Large intestine (tissue), 3 donors: ENCODE measurements around the gene C10orf95. TPM values are rescaled to one million over a fixed set of nuclear protein-coding genes. Genes with fewer than 3 reads are reported as not detected.

Experiments
- DNase-seq, 2 donors: peaks; one replicate each; pipeline versions ENCODE4 v3.0.0 to v3.0.0-alpha.2; 2013
- H3K27ac ChIP-seq: one replicate; pipeline ENCODE4 v1.5.1; 2013; ENCODE audit warnings: low read length
- H3K27me3 ChIP-seq: 2 replicates; pipeline ENCODE4 v1.6.1; 2013; ENCODE audit warnings: low read length; ENCODE audit not compliant: control insufficient read depth, insufficient read depth
- H3K36me3 ChIP-seq: 2 replicates; pipeline ENCODE4 v1.6.1; 2013; ENCODE audit warnings: low read length; ENCODE audit not compliant: control insufficient read depth, insufficient read depth
- H3K4me1 ChIP-seq: one replicate; pipeline ENCODE4 v1.6.1; 2013; ENCODE audit warnings: low read length; ENCODE audit not compliant: control insufficient read depth, insufficient read depth
- H3K4me3 ChIP-seq: one replicate; pipeline ENCODE4 v1.5.1; 2013; ENCODE audit warnings: low read length
- H3K9me3 ChIP-seq: one replicate; pipeline ENCODE4 v1.6.1; 2013; ENCODE audit warnings: mild to moderate bottlenecking, low read depth, low read length, moderate library complexity; ENCODE audit not compliant: control insufficient read depth
- whole genome bisulfite sequencing: methylation state at CpG from one replicate; pipeline ENCODE4 v1.1.5; 2013; ENCODE audit warnings: low lambda C conversion rate; ENCODE audit not compliant: insufficient coverage; 5-methylcytosine and 5-hydroxymethylcytosine counted together
- polyA plus RNA-seq: library from polyadenylated mRNA; unstranded; fragments of 120-200 nt; gene quantifications from one replicate; pipeline ENCODE4 v1.2.1, GENCODE V29; 2013

The C10orf95 gene
- polyA plus RNA-seq, 1 donor = 4.2 TPM

DNA sequence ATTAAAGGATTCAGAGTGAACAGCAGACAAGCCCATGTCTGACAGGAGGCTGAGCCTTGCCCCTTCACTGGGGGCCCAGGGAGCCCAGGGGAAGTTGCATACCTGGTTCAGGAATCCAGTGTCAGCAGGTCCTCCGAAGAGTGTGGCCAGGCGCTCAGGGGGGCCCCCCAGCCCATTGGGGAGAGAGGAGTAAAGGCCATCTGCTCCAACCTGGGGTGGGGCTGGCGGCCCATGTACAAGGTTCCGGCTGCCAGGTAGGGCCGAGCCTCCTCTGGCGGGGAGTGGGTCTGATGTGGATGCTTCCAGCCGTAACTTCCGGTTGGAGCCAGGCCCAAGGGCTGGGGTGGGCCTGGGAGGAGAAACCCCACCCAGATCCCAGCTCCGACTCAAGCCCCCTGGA, 35.1 kb downstream of the C10orf95 start:
- no CpG with 5 or more reads among the region's 9 CpGs for WGBS

DNA sequence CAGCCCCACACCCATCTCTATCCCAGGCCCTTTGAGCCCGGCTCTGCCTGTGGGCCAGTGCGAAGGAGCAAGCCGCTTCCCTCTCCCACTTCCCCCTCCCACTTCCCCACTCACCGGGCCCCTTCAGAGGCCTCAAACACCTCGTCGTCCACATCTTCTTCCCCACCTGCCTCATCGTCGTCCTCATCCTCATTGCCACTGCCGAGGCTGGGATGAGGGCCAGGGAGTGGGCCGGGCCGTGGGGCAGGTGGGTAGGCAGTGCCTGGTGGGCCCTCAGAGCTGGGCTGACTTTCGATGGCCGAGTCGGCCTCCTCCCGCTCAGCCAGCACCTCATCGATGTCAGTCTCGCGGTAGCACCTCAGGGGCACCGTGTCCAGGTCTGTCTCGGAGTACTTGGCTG, 36.6 kb downstream of the C10orf95 start:
- WGBS = no CpG with 5 or more reads among the region's 20 CpGs
- peaks cover 54% of the 10 kb centered on the region for H3K27me3 ChIP-seq
- H3K9me3 ChIP-seq = peaks cover 7% of the 10 kb centered on the region
- no peak for DNase-seq
- H3K4me1 ChIP-seq = peaks cover 45% of the 10 kb centered on the region
- peaks cover 2% of the 10 kb centered on the region for H3K36me3 ChIP-seq
- H3K4me3 ChIP-seq = peak overlapping the region; percentile 46
- no peak overlapping the region for H3K27ac ChIP-seq

More for the DNA sequence above, 35.1 kb downstream of the C10orf95 start:
- Histone ChIP-seq H3K9me3 (peaks cover 7% of the 10 kb centered on the region), H3K4me3 (peak overlapping the region; percentile 46), H3K36me3 (peaks cover 2% of the 10 kb centered on the region), H3K27ac (peak overlapping the region; percentile 88), H3K27me3 (peaks cover 39% of the 10 kb centered on the region), H3K4me1 (peaks cover 38% of the 10 kb centered on the region)
- peak; percentile 88 to 92 for DNase-seq

DNA sequence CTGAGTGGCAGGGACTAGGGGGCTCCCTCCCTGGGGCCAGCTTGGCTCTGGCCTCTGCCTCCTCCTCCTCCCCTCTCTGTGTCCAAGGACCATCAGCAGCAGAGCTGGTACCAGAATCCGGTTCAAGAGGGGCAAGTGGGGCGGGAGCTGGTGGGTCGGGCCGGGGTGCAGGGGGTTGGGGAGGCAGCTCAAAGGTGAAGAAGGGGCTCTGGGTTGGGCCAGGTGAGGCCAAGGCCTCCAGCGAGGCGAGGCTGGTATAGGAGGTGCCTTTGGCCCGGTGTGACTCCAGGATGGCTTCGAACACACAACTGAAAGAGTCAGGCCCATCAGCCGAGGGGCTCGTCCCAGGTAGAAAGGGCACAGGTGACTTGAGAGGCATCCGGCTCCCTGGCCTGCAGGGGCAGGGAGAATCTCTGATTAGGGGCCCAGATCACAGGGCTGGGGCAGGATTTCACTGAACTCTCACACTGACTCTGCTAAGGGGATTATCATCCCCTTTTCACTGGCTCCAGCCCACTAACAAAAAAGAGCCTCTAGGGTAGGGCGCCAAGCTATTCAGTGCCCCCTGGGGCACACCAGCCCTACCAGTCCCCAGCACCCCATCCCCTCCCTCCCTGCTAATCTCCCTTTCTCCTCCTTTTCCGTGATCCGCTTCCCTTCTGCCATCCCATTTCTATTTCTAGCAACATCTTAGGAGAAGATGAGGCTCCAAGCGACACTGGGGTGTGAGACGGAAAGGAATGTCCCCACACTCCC, 37.4 kb downstream of the C10orf95 start:
- DNase-seq = no peak
- peaks cover 2% of the 10 kb centered on the region for H3K36me3 ChIP-seq
- peaks cover 10% of the 10 kb centered on the region for H3K9me3 ChIP-seq
- H3K4me1 ChIP-seq = peaks cover 44% of the 10 kb centered on the region
- peaks cover 58% of the 10 kb centered on the region for H3K27me3 ChIP-seq
- peak overlapping the region; percentile 46 for H3K4me3 ChIP-seq
- H3K27ac ChIP-seq = no peak overlapping the region
- 78% methylated on average over 3 of the region's 16 CpGs for WGBS

DNA sequence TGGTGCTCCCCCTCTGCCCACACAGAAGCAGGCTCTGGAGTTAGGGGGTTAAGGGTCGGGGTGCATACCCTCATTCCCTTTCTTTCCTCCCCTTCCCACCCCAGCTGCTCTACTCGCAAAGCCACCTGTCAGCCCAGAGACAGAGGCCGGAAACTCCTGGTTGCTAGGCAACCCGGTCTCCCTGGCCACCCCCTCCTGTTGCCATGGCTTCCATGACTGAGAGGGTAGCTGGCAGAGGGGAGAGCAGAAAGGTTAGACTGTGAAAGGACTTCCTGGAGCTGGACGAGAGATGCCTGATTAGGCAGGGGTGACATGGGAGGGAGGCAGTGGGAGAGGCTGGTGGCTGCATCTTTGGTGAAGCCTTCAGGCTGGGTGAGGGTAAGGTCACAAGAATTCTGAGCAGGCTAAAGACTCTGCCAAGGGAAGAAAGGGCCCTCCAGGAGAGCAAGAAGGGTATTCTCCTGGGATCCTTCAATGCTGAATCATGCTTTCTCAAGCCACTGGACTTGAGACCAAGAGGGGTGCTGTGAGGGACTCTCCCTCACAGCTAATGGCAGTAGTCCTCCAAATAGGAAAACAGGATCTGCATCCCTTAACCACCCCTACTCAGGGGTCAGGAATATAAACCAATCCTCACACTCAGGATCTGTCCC, 38.2 kb downstream of the C10orf95 start:
- H3K27me3 ChIP-seq = peaks cover 58% of the 10 kb centered on the region
- peaks cover 42% of the 10 kb centered on the region for H3K4me1 ChIP-seq
- H3K9me3 ChIP-seq = peaks cover 8% of the 10 kb centered on the region
- H3K27ac ChIP-seq = no peak overlapping the region
- H3K4me3 ChIP-seq = no peak overlapping the region
- no CpG with 5 or more reads among the region's 5 CpGs for WGBS
- H3K36me3 ChIP-seq = peaks cover 2% of the 10 kb centered on the region
- DNase-seq = no peak

DNA sequence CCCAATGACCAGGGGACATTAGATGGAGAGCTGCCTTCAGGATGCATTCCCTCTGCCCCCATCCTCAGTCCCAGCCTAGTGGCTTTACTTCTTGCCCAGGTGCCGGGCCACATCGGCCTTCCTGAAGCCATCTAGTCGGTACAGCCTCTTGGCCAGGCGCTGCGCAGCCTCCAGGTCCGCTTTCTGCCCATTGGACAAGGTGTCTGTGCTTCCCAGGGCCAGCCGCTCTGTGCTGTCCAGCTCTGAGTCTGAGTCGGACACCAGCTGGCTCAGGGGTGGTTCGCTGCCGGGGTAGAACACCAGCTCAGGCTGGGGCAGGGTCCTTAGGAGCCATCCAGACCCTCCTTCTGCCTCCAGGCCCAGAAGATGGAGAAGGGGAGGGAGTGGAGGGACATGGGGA, 39.0 kb downstream of the C10orf95 start:
- peaks cover 2% of the 10 kb centered on the region for H3K36me3 ChIP-seq
- DNase-seq = no peak
- H3K4me3 ChIP-seq = no peak overlapping the region
- peaks cover 40% of the 10 kb centered on the region for H3K4me1 ChIP-seq
- H3K27ac ChIP-seq = no peak overlapping the region
- peaks cover 66% of the 10 kb centered on the region for H3K27me3 ChIP-seq
- peaks cover 8% of the 10 kb centered on the region for H3K9me3 ChIP-seq
- WGBS = no CpG with 5 or more reads among the region's 10 CpGs

DNA sequence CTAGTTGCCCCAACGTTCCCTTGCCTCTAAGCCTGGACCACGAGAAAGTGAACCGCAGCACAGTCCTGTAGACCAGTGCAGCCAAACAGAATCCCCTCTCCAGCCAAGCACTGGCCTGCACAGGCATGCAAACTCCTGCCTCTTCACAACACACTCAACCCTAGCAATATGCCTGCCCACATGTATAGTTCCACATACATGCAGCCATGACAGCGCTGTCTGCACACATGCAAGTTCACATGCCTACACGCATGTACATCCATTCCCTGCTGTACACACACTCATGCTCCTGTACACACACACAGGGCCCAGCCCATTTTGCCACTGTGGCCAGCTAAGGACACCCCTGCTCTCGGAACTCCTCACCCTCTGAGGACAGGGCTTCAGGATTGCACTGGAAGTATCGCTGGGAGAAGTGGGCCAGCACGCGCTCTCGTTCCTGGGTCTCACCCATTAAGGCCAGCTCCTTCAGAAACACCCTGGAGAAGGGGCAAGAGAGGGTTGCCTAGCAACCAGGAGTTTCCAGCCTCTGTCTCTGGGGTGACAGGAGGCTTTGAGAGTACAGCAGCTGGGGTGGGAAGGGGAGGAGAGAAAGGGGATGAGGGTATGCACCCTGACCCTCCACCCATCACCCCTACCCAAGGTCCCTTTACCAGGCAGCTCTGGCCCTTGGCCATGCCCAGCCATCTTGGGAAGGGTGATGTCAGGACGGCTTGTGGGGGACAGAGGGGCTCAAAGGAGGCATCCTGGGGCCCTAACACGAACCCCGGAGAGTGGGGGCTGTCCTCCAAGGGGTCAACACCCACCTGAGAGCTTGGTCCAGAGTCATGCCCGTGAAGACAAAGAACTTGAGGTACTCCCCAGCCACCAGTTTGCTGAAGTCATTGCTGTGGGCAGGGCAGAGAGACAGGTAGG, 39.7 kb downstream of the C10orf95 start:
- no CpG with 5 or more reads among the region's 14 CpGs for WGBS
- H3K27me3 ChIP-seq = peaks cover 64% of the 10 kb centered on the region
- peak overlapping the region; percentile 80 for H3K27ac ChIP-seq

DNA sequence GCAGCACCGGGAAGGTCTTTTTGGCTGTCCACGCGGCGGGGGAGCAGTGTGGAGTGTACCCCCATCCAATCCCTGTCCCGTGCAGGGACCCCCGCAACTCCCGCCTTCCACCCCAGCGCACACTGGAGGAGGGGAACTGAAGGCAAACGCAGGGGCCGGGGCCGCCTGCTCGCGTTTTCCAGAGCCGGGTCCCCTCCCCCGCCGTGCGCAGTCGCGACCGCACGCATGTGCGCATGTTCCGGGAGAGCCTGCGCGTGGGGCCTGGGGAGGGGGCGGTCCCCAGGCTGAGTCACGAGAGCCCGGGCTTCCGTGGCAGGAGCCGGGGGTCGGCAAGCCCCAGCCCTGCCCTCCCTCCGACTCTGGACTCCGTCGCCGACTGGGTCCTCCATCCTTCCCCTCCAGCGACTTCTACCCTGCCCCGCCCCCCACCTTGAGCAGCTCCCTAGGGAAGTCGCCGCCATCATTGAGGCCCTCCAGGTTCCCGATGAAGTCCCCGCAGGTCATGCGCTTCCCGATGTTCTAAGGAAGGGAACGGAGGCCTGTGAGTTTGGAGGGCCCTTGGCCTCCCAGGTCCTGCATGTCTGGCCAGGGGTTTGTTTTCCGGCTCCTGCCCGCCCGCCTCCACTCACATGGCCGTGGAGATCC, 40.8 kb downstream of the C10orf95 start:
- Histone ChIP-seq H3K4me3 (peak overlapping the region; percentile 49), H3K27me3 (peaks cover 64% of the 10 kb centered on the region), H3K9me3 (peaks cover 8% of the 10 kb centered on the region), H3K36me3 (peaks cover 2% of the 10 kb centered on the region), H3K27ac (peak overlapping the region; percentile 80), H3K4me1 (peaks cover 29% of the 10 kb centered on the region)
- no CpG with 5 or more reads among the region's 48 CpGs for WGBS
- peak in 1 of 2 donors; percentile 52 for DNase-seq

More for the DNA sequence above, 39.7 kb downstream of the C10orf95 start:
- DNase-seq = no peak
- Histone ChIP-seq H3K9me3 (peaks cover 8% of the 10 kb centered on the region), H3K36me3 (peaks cover 2% of the 10 kb centered on the region), H3K4me3 (no peak overlapping the region), H3K4me1 (peaks cover 33% of the 10 kb centered on the region)

DNA sequence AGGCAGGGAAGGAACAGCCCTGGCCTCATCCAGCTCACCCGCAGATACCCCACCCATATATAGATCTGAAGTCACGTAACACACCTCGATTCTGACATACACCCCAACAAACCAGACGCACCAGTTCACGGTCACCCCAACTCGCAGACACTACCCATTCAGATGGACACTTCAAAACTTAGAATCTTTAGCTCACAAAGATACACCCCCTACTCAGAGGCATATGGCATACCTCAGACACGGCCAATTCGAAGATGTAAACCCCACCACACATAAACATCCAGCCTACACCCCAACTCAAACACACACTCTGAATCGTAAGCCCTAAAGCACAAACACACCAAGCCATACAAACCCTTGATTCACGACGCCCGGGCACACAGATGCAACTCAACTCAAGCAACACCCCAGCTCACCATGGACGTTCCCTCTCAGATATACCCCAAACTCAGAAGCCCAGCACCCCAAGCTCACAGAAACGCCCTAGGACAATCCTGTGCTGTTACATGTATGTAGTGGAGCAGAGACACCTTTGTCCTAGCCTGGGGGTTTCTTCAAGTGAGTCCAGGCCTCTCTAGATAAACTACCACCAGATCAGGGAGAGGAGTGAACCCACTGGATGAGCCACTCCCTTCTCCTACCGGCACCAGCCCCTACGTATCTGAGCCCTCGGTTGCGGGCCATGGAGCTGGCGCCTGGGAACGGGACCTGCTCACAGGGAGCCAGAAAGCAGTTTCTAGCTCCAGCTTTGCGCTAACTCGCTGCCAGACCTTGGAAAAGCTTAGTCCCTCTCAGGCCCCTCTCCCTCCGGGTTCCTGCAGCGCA, 41.5 kb downstream of the C10orf95 start:
- H3K27ac ChIP-seq = peak overlapping the region; percentile 80

More for the DNA sequence above, 41.5 kb downstream of the C10orf95 start:
- Histone ChIP-seq H3K4me1 (peaks cover 29% of the 10 kb centered on the region), H3K4me3 (peak overlapping the region; percentile 49), H3K36me3 (peaks cover 9% of the 10 kb centered on the region), H3K9me3 (peaks cover 6% of the 10 kb centered on the region), H3K27me3 (peaks cover 64% of the 10 kb centered on the region)
- DNase-seq = no peak
- 40% methylated on average over 2 of the region's 24 CpGs for WGBS
